Smooth muscle cell (in vitro differentiated cells): ENCODE data around the gene BICD2. TPM values are rescaled to one million over a fixed set of nuclear protein-coding genes. Genes with fewer than 3 reads are reported as not detected.

ENCODE experiments used
- DNase-seq: peaks from one replicate; lab custom pipeline; 2025; ENCODE audit not compliant: unreplicated experiment; lab: John Stamatoyannopoulos, UW
- H2AFZ ChIP-seq: fragments of 200-600 bp; sonication (generic); 2 replicates; pipeline ENCODE4 v1.6.0; 2016; ENCODE audit warnings: antibody characterized with exemption, low read depth, mild to moderate bottlenecking
- H3F3A ChIP-seq: fragments of 200-600 bp; sonication (generic); 2 replicates; pipeline ENCODE4 v1.6.0; 2017; ENCODE audit warnings: antibody characterized with exemption, low read depth
- H3K27ac ChIP-seq: fragments of 200-600 bp; sonication (generic); 2 replicates; pipeline ENCODE4 v1.5.1; 2016; ENCODE audit warnings: low read depth, mild to moderate bottlenecking
- H3K27me3 ChIP-seq: fragments of 200-600 bp; sonication (generic); 2 replicates; pipeline ENCODE4 v1.6.1; 2016; ENCODE audit warnings: low read depth, mild to moderate bottlenecking
- H3K36me3 ChIP-seq: fragments of 200-600 bp; sonication (generic); 2 replicates; pipeline ENCODE4 v1.5.1; 2016; ENCODE audit warnings: low read depth
- H3K4me1 ChIP-seq: fragments of 200-600 bp; sonication (generic); 2 replicates; pipeline ENCODE4 v1.5.1; 2016; ENCODE audit warnings: low read depth
- H3K4me2 ChIP-seq: fragments of 200-600 bp; sonication (generic); 2 replicates; pipeline ENCODE4 v1.6.0; 2016; ENCODE audit warnings: mild to moderate bottlenecking
- H3K4me3 ChIP-seq: fragments of 200-600 bp; sonication (generic); 2 replicates; pipeline ENCODE4 v1.5.1; 2016; ENCODE audit warnings: mild to moderate bottlenecking
- H3K79me2 ChIP-seq: fragments of 200-600 bp; sonication (generic); 2 replicates; pipeline ENCODE4 v1.6.0; 2016; ENCODE audit warnings: low read depth, mild to moderate bottlenecking
- H3K9ac ChIP-seq: fragments of 200-600 bp; sonication (generic); 2 replicates; pipeline ENCODE4 v1.6.0; 2016; ENCODE audit warnings: low read depth
- H3K9me3 ChIP-seq: fragments of 200-600 bp; sonication (generic); replicated peaks from 2 replicates; pipeline ENCODE4 v1.5.1; 2016; ENCODE audit warnings: low read depth
- H4K20me1 ChIP-seq: fragments of 200-600 bp; sonication (generic); 2 replicates; pipeline ENCODE4 v1.6.0; 2016; ENCODE audit warnings: low read depth
- CTCF ChIP-seq: fragments of 200-600 bp; sonication (generic); IDR thresholded peaks from 2 replicates; pipeline ENCODE4 v1.5.1; 2017; ENCODE audit warnings: borderline replicate concordance, mild to moderate bottlenecking, antibody characterized with exemption; ENCODE audit not compliant: insufficient read depth, poor library complexity, severe bottlenecking
- WGBS: methylation state at CpG from one replicate; pipeline ENCODE4 v1.1.7; 2016; ENCODE audit warnings: low lambda C conversion rate; 5-methylcytosine and 5-hydroxymethylcytosine counted together
- polyA plus RNA-seq: library from polyadenylated mRNA; unstranded; fragments of >200 nt; fragmentation: Nextera tagmentation; extraction: Ambion mirVana; gene quantifications from 2 replicates; pipeline ENCODE4 v1.2.1, GENCODE V29; 2016
- total RNA-seq: library from RNA; depleted of rRNA; stranded (reverse); fragments of >200 nt; gene quantifications from 2 replicates; pipeline ENCODE4 v1.2.3, GENCODE V29; 2014

The BICD2 gene
- total and polyA plus RNA-seq, 2 experiments from 2014 or later, result 28.1 to 29.1 TPM

GRCh38 chr9:92756792-92757191, 7.8 kb downstream of the BICD2 start:
- DNase-seq, result no peak
- Histone ChIP-seq H3K9ac (no peak overlapping the region), H3F3A (no peaks in the 10 kb centered on the region), H3K27ac (no peak overlapping the region), H3K79me2 (peaks cover 96% of the 10 kb centered on the region), H3K27me3 (no peaks in the 10 kb centered on the region), H3K4me2 (no peak overlapping the region), H3K36me3 (no peaks in the 10 kb centered on the region), H3K4me3 (no peak overlapping the region), H3K4me1 (no peaks in the 10 kb centered on the region), H4K20me1 (peaks cover 69% of the 10 kb centered on the region), H3K9me3 (no peaks in the 10 kb centered on the region), H2AFZ (no peak overlapping the region)
- no peak for TF ChIP-seq CTCF
- WGBS, result 93% methylated on average over 8 of the region's 9 CpGs

GRCh38 chr9:92754091-92754745, 10.4 kb downstream of the BICD2 start:
- no peak for TF ChIP-seq CTCF
- Histone ChIP-seq H2AFZ (no peak overlapping the region), H3K9ac (no peak overlapping the region), H3K9me3 (no peaks in the 10 kb centered on the region), H3K36me3 (no peaks in the 10 kb centered on the region), H3F3A (no peaks in the 10 kb centered on the region), H3K27me3 (no peaks in the 10 kb centered on the region), H3K27ac (no peak overlapping the region), H3K79me2 (peaks cover 95% of the 10 kb centered on the region), H3K4me1 (no peaks in the 10 kb centered on the region), H4K20me1 (peaks cover 68% of the 10 kb centered on the region), H3K4me2 (no peak overlapping the region), H3K4me3 (no peak overlapping the region)
- 98% methylated on average over 11 of the region's 11 CpGs for WGBS
- DNase-seq, result no peak

GRCh38 chr9:92752812-92753404, 11.7 kb downstream of the BICD2 start:
- no peak for TF ChIP-seq CTCF
- Histone ChIP-seq H3K27me3 (no peaks in the 10 kb centered on the region), H3K4me1 (no peaks in the 10 kb centered on the region), H3K36me3 (no peaks in the 10 kb centered on the region), H3K79me2 (peaks cover 98% of the 10 kb centered on the region), H4K20me1 (peaks cover 73% of the 10 kb centered on the region), H3K4me3 (no peak overlapping the region), H3F3A (no peaks in the 10 kb centered on the region), H3K9me3 (no peaks in the 10 kb centered on the region), H3K27ac (no peak overlapping the region), H2AFZ (no peak overlapping the region), H3K4me2 (no peak overlapping the region), H3K9ac (no peak overlapping the region)
- DNase-seq, result no peak
- WGBS, result 94% methylated on average over 4 of the region's 4 CpGs

- WGBS, result 85% methylated on average over 6 of the region's 6 CpGs
- no peak for DNase-seq
Measured at GRCh38 chr9:92749934-92750315, 14.7 kb downstream of the BICD2 start.

More at GRCh38 chr9:92749934-92750315, 14.7 kb downstream of the BICD2 start:
- Histone ChIP-seq H2AFZ (no peak overlapping the region), H3K27me3 (no peaks in the 10 kb centered on the region), H3K4me3 (no peak overlapping the region), H3K36me3 (no peaks in the 10 kb centered on the region), H4K20me1 (peaks cover 82% of the 10 kb centered on the region), H3K79me2 (peaks cover 99% of the 10 kb centered on the region), H3K27ac (no peak overlapping the region), H3K4me2 (no peak overlapping the region), H3K9me3 (no peaks in the 10 kb centered on the region), H3F3A (no peaks in the 10 kb centered on the region), H3K9ac (no peak overlapping the region), H3K4me1 (no peaks in the 10 kb centered on the region)
- TF ChIP-seq CTCF, result no peak
